Measurements from ENCODE around the gene FCN2. TPM values are rescaled to one million over a fixed set of nuclear protein-coding genes. Genes with fewer than 3 reads are reported as not detected.

FCN2 gene
- total RNA-seq, 2 experiments from 2014 or later: not detected

DNA sequence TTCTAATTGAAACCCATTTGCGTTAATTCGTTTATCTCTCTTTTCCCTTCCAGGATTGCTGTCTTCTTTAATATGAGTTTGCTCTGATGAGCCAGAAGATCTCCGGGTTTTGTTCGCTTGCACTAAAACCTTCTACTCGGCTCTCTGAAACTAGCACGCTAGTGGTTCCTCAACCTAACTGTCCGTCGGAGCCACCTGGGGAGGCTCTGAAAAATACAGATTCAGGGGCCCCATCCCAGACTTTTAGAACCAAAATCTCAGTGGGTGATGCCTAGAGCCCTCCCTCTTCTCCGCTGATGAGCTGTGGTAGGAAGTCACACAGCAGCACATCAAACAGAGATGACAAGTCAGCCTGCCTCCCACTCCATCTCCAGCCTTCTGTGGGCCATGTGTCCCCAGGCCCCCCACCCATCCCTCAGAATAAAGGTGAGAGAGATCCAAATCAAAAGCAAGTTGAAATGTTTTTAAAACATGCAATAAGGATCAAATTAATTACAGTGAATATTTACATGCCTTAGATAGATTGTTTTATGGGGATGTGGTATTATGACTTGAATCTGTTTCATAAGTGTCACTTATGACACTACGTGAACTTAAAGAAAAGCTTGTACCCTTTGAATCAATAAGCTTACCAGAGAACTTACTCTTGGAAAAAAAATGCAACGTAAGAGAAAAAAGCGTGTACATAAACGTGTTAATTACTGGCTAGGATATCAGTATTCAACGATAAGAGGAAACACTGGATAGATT is 16.4 kb downstream of the FCN2 start:
- BruUV-seq (replicated peaks): no TSS peak
- H3K4me1 ChIP-seq (ENCODE audit: insufficient read depth, low read length, poor library complexity, severe bottlenecking): peaks cover 16% of the 10 kb centered on the region
- DNase-seq (ENCODE audit: low spot score): no peak
- TF ChIP-seq, protein P1, sequence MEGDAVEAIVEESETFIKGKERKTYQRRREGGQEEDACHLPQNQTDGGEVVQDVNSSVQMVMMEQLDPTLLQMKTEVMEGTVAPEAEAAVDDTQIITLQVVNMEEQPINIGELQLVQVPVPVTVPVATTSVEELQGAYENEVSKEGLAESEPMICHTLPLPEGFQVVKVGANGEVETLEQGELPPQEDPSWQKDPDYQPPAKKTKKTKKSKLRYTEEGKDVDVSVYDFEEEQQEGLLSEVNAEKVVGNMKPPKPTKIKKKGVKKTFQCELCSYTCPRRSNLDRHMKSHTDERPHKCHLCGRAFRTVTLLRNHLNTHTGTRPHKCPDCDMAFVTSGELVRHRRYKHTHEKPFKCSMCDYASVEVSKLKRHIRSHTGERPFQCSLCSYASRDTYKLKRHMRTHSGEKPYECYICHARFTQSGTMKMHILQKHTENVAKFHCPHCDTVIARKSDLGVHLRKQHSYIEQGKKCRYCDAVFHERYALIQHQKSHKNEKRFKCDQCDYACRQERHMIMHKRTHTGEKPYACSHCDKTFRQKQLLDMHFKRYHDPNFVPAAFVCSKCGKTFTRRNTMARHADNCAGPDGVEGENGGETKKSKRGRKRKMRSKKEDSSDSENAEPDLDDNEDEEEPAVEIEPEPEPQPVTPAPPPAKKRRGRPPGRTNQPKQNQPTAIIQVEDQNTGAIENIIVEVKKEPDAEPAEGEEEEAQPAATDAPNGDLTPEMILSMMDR (conservative IDR thresholded peaks at IDR 0.05; ENCODE audit: low read length): no peak
- TF ChIP-seq EZH2phosphoT487 (IDR thresholded peaks at IDR 0.05; ENCODE audit: borderline replicate concordance, low read depth, low read length): no peak
- H2AFZ ChIP-seq (ENCODE audit: low read length): 0 out of 2 replicates have a peak overlapping the region, but pooled peaks have one; percentile 24
- CTCF ChIA-PET (ENCODE audit: unreplicated experiment): interaction anchor here (0.6 kb wide), 1 partner anchor 9 kb away, joined by 3 read pairs; no protein-coding TSS in a partner anchor
- no peak overlapping the region for H3K27ac ChIP-seq (ENCODE audit: low read depth, low read length, poor library complexity, severe bottlenecking)
- no peak overlapping the region for H3K4me2 ChIP-seq (ENCODE audit: low read length)
- intact Hi-C loops (cut with micrococcal nuclease; ENCODE audit: unreplicated experiment): no loop called here
- POLR2A ChIA-PET: interaction anchor here (0.6 to 0.9 kb wide), 3 partner anchors 8 to 625 kb away, joined by 3 to 5 read pairs (median 4); no protein-coding TSS in a partner anchor
- H3K4me3 ChIP-seq (ENCODE audit: low read depth, low read length, poor library complexity, severe bottlenecking): no peak overlapping the region
- H3K79me2 ChIP-seq (ENCODE audit: insufficient read depth, low read depth, low read length): no peaks in the 10 kb centered on the region
- no peaks in the 10 kb centered on the region for H4K20me1 ChIP-seq (ENCODE audit: insufficient read depth, low read length)
- H3K9me3 ChIP-seq (ENCODE audit: low read length): peaks cover 17% of the 10 kb centered on the region; the same call in 1 of the 2 replicates
- no peaks in the 10 kb centered on the region for H3K9me2 ChIP-seq (ENCODE audit: insufficient read depth, low read length)
- H3K36me3 ChIP-seq (ENCODE audit: insufficient read depth, low read length): no peaks in the 10 kb centered on the region; the same call in 1 of the 2 replicates

DNA sequence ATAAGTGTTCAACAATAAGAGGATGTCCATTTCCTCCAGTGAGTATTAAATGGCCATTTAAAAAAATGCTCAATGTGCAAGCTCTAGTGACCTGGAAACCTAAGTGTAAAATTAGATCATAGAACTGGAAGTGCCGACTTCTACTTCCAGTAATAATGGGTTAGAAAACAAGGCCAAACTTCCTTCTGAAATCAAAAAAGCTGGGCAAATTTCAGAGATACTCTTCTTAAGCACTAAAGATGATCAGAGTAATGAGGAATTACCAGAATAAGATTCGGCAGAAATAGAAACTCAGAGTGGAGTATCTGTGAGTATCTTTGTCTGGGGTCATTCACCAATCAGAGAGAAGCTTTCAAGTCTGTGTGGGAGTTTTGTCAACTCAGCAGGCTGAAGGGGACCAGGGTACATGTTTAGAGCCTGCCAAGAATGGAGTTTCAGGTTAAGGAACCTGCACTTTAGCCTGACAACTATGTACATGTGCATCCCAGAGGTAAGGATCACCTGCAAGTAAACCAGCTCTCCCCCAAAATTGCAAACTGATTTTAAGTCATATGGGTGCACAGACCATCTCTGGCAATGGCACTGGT is 17.1 kb downstream of the FCN2 start:
- CTCF ChIA-PET (ENCODE audit: unreplicated experiment): interaction anchor here (0.6 kb wide), 1 partner anchor 35 kb away, joined by 3 read pairs; no protein-coding TSS in a partner anchor
- no peaks in the 10 kb centered on the region; the same call in 1 of the 2 replicates for H3K36me3 ChIP-seq (ENCODE audit: insufficient read depth, low read length)
- BruUV-seq (replicated peaks): no TSS peak
- H3K9me3 ChIP-seq (ENCODE audit: low read length): peaks cover 17% of the 10 kb centered on the region; the same call in 1 of the 2 replicates
- intact Hi-C loops (cut with micrococcal nuclease; ENCODE audit: unreplicated experiment): no loop called here
- peaks cover 16% of the 10 kb centered on the region for H3K4me1 ChIP-seq (ENCODE audit: insufficient read depth, low read length, poor library complexity, severe bottlenecking)
- no peak overlapping the region for H3K27ac ChIP-seq (ENCODE audit: low read depth, low read length, poor library complexity, severe bottlenecking)
- no peak overlapping the region for H3K4me2 ChIP-seq (ENCODE audit: low read length)
- DNase-seq (ENCODE audit: low spot score): no peak
- no peaks in the 10 kb centered on the region for H3K9me2 ChIP-seq (ENCODE audit: insufficient read depth, low read length)
- H3K79me2 ChIP-seq (ENCODE audit: insufficient read depth, low read depth, low read length): no peaks in the 10 kb centered on the region
- H2AFZ ChIP-seq (ENCODE audit: low read length): peak overlapping the region; percentile 24; the same call in 1 of the 2 replicates
- TF ChIP-seq, protein P1 (conservative IDR thresholded peaks at IDR 0.05; ENCODE audit: low read length): no peak
- no peak for TF ChIP-seq EZH2phosphoT487 (IDR thresholded peaks at IDR 0.05; ENCODE audit: borderline replicate concordance, low read depth, low read length)
- H3K4me3 ChIP-seq (ENCODE audit: low read depth, low read length, poor library complexity, severe bottlenecking): no peak overlapping the region
- POLR2A ChIA-PET: interaction anchor here (0.7 to 0.9 kb wide), 2 partner anchors 9 to 626 kb away, joined by 4 to 5 read pairs; no protein-coding TSS in a partner anchor
- H4K20me1 ChIP-seq (ENCODE audit: insufficient read depth, low read length): no peaks in the 10 kb centered on the region

All from OCI-LY7 (cell line).